Measurements from ENCODE around the gene FOXL2NB.

Gene FOXL2NB

GRCh38 chr3:138947495-138948121 is 591 bp downstream of the FOXL2NB start:
- DNase-seq: no peak

GRCh38 chr3:138948371-138949001 is 1.5 kb downstream of the FOXL2NB start:
- no peak for DNase-seq

- no peak for DNase-seq
These were observed 2.0 kb downstream of the FOXL2NB start for GRCh38 chr3:138949002-138949418.

GRCh38 chr3:138949445-138950005 is 2.5 kb downstream of the FOXL2NB start:
- no peak for DNase-seq

GRCh38 chr3:138950006-138950644 is 3.1 kb downstream of the FOXL2NB start:
- DNase-seq: peak; percentile 30

GRCh38 chr3:138950701-138951100 is 3.7 kb downstream of the FOXL2NB start:
- DNase-seq: no peak

GRCh38 chr3:138960417-138960852 is 13.4 kb downstream of the FOXL2NB start:
- DNase-seq: no peak

GRCh38 chr3:138962854-138963560 is 16.0 kb downstream of the FOXL2NB start:
- no peak for DNase-seq

GRCh38 chr3:138964264-138964663 is 17.2 kb downstream of the FOXL2NB start:
- no peak for DNase-seq

- no peak for DNase-seq
These were observed 17.9 kb downstream of the FOXL2NB start for GRCh38 chr3:138964923-138965322.

- DNase-seq: no peak
These were observed 24.8 kb downstream of the FOXL2NB start for GRCh38 chr3:138971766-138972320.

- no peak for DNase-seq
These were observed 25.9 kb downstream of the FOXL2NB start for GRCh38 chr3:138972941-138973340.

- DNase-seq: peak; percentile 26
These were observed 27.4 kb downstream of the FOXL2NB start for GRCh38 chr3:138974462-138974861.

- DNase-seq: no peak
These were observed 28.3 kb downstream of the FOXL2NB start for GRCh38 chr3:138975351-138975750.

- DNase-seq: no peak
These were observed 29.0 kb downstream of the FOXL2NB start for GRCh38 chr3:138976047-138976446.

- no peak for DNase-seq
These were observed 37.8 kb downstream of the FOXL2NB start for GRCh38 chr3:138984816-138985215.

GRCh38 chr3:138985932-138986331 is 38.9 kb downstream of the FOXL2NB start:
- no peak for DNase-seq

GRCh38 chr3:138987181-138987580 is 40.2 kb downstream of the FOXL2NB start:
- no peak for DNase-seq

- no peak for DNase-seq
These were observed 48.7 kb downstream of the FOXL2NB start for GRCh38 chr3:138995706-138996105.

All from fibroblast of skin of right quadriceps (primary cell).